ENCODE data around the gene RNF4.

- TF ChIP-seq CTCF (IDR thresholded peaks at IDR 0.05; ENCODE audit: low read depth, low read length), result no peak
- TF ChIP-seq MAX (IDR thresholded peaks at IDR 0.05; ENCODE audit: low read depth, low read length), result no peak; the same call in 1 of the 2 replicates
- TF ChIP-seq POLR2A (IDR thresholded peaks at IDR 0.05; ENCODE audit: extremely low read depth, insufficient read length), result no peak
- no peak; the same call in 1 of the 2 replicates for TF ChIP-seq MYC (IDR thresholded peaks at IDR 0.05; ENCODE audit: low read depth, low read length)
These were observed 68.3 kb downstream of the RNF4 start for GRCh38 chr4:2537011-2537830.
